Hepatocyte (in vitro differentiated cells): ENCODE results near the gene ATXN7L1.

Experiments
- EZH2phosphoT487 ChIP-seq: fragments of 200-600 bp; sonication (generic); IDR thresholded peaks from one replicate; pipeline ENCODE4 v1.6.1; 2018; ENCODE audit warnings: antibody characterized with exemption, mild to moderate bottlenecking, low read depth, moderate library complexity; ENCODE audit not compliant: unreplicated experiment, severe bottlenecking
- TF ChIP-seq, protein P1 (sequence below): fragments of 200-600 bp; sonication (generic); IDR thresholded peaks from 2 replicates; pipeline ENCODE4 v1.5.1; 2016; ENCODE audit warnings: antibody characterized with exemption, mild to moderate bottlenecking; ENCODE audit not compliant: poor library complexity

GRCh38 chr7:105688617-105689016 is 187.8 kb downstream of the ATXN7L1 start:
- TF ChIP-seq, protein P1, sequence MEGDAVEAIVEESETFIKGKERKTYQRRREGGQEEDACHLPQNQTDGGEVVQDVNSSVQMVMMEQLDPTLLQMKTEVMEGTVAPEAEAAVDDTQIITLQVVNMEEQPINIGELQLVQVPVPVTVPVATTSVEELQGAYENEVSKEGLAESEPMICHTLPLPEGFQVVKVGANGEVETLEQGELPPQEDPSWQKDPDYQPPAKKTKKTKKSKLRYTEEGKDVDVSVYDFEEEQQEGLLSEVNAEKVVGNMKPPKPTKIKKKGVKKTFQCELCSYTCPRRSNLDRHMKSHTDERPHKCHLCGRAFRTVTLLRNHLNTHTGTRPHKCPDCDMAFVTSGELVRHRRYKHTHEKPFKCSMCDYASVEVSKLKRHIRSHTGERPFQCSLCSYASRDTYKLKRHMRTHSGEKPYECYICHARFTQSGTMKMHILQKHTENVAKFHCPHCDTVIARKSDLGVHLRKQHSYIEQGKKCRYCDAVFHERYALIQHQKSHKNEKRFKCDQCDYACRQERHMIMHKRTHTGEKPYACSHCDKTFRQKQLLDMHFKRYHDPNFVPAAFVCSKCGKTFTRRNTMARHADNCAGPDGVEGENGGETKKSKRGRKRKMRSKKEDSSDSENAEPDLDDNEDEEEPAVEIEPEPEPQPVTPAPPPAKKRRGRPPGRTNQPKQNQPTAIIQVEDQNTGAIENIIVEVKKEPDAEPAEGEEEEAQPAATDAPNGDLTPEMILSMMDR = no peak
- no peak for TF ChIP-seq EZH2phosphoT487
